ENCODE results near the gene PLEKHM2.

The PLEKHM2 gene

GRCh38 chr1:15684042-15684461, at the start of gene PLEKHM2:
TSS of gene PLEKHM2 (plus strand) at chr1:15684320. CDS start at chr1:15684559, 239 bp downstream.
- no peaks in the 10 kb centered on the region for H3K9me2 ChIP-seq (replicated peaks; ENCODE audit: control insufficient read depth, low read length)
- H3K9me3 ChIP-seq (ENCODE audit: control insufficient read depth, insufficient read depth, low read length), result no peaks in the 10 kb centered on the region
- H3F3A ChIP-seq (ENCODE audit: control insufficient read depth, insufficient read depth), result peaks cover 16% of the 10 kb centered on the region
- H3K27ac ChIP-seq (ENCODE audit: low read depth, low read length), result peak within 1 kb of the TSS; percentile 52
- TF ChIP-seq CTCF (IDR thresholded peaks at IDR 0.05; ENCODE audit: low read depth, low read length, poor library complexity, severe bottlenecking), result no peak
- no peak for TF ChIP-seq EZH2phosphoT487 (IDR thresholded peaks at IDR 0.05; ENCODE audit: borderline replicate concordance, low read length)
- peak within 1 kb of the TSS; percentile 93 for H3K4me3 ChIP-seq (ENCODE audit: low read length)
- no peaks in the 10 kb centered on the region for H3K27me3 ChIP-seq (ENCODE audit: control insufficient read depth, low read length)
- peaks cover 49% of the 10 kb centered on the region for H3K79me2 ChIP-seq (ENCODE audit: control insufficient read depth, low read length)
- H4K20me1 ChIP-seq (ENCODE audit: control insufficient read depth, insufficient read depth, low read depth, low read length), result peaks cover 4% of the 10 kb centered on the region; the same call in 1 of the 2 replicates
- peaks cover 46% of the 10 kb centered on the region for H3K4me1 ChIP-seq (ENCODE audit: control insufficient read depth, low read length)
- 0 out of 2 replicates have a peak, but pooled peaks cover 2% of the 10 kb centered on the region for H3K36me3 ChIP-seq (ENCODE audit: control insufficient read depth, low read length)
- peak within 1 kb of the TSS; percentile 93 for H3K4me2 ChIP-seq (ENCODE audit: low read length)

- no peaks in the 10 kb centered on the region for H3K27me3 ChIP-seq (ENCODE audit: control insufficient read depth, low read length)
- no peaks in the 10 kb centered on the region; the same call in 1 of the 2 replicates for H4K20me1 ChIP-seq (ENCODE audit: control insufficient read depth, insufficient read depth, low read depth, low read length)
- TF ChIP-seq EZH2phosphoT487 (IDR thresholded peaks at IDR 0.05; ENCODE audit: borderline replicate concordance, low read length) (no peak), CTCF (IDR thresholded peaks at IDR 0.05; ENCODE audit: low read depth, low read length, poor library complexity, severe bottlenecking) (no peak)
- no peaks in the 10 kb centered on the region for H3K4me1 ChIP-seq (ENCODE audit: control insufficient read depth, low read length)
- peaks cover 3% of the 10 kb centered on the region; the same call in 1 of the 2 replicates for H3K79me2 ChIP-seq (ENCODE audit: control insufficient read depth, low read length)
- peaks cover 96% of the 10 kb centered on the region for H3K36me3 ChIP-seq (ENCODE audit: control insufficient read depth, low read length)
- H3K9me2 ChIP-seq (replicated peaks; ENCODE audit: control insufficient read depth, low read length), result no peaks in the 10 kb centered on the region
- H3K4me2 ChIP-seq (ENCODE audit: low read length), result no peak overlapping the region
- no peak overlapping the region for H3K27ac ChIP-seq (ENCODE audit: low read depth, low read length)
- no peaks in the 10 kb centered on the region for H3F3A ChIP-seq (ENCODE audit: control insufficient read depth, insufficient read depth)
- no peaks in the 10 kb centered on the region for H3K9me3 ChIP-seq (ENCODE audit: control insufficient read depth, insufficient read depth, low read length)
- no peak overlapping the region for H3K4me3 ChIP-seq (ENCODE audit: low read length)
Measured at GRCh38 chr1:15636436-15636835, 47.7 kb upstream of the PLEKHM2 start.

- no peak for TF ChIP-seq EZH2phosphoT487 (IDR thresholded peaks at IDR 0.05; ENCODE audit: borderline replicate concordance, low read length)
- no peak for TF ChIP-seq CTCF (IDR thresholded peaks at IDR 0.05; ENCODE audit: low read depth, low read length, poor library complexity, severe bottlenecking)
- no peak overlapping the region for H3K27ac ChIP-seq (ENCODE audit: low read depth, low read length)
- no peaks in the 10 kb centered on the region for H3K27me3 ChIP-seq (ENCODE audit: control insufficient read depth, low read length)
- H3K4me3 ChIP-seq (ENCODE audit: low read length), result no peak overlapping the region
- H3F3A ChIP-seq (ENCODE audit: control insufficient read depth, insufficient read depth), result no peaks in the 10 kb centered on the region
- peaks cover 3% of the 10 kb centered on the region; the same call in 1 of the 2 replicates for H3K79me2 ChIP-seq (ENCODE audit: control insufficient read depth, low read length)
- no peaks in the 10 kb centered on the region; the same call in 1 of the 2 replicates for H4K20me1 ChIP-seq (ENCODE audit: control insufficient read depth, insufficient read depth, low read depth, low read length)
- no peaks in the 10 kb centered on the region for H3K4me1 ChIP-seq (ENCODE audit: control insufficient read depth, low read length)
- peaks cover 91% of the 10 kb centered on the region for H3K36me3 ChIP-seq (ENCODE audit: control insufficient read depth, low read length)
- H3K9me2 ChIP-seq (replicated peaks; ENCODE audit: control insufficient read depth, low read length), result no peaks in the 10 kb centered on the region
- no peak overlapping the region for H3K4me2 ChIP-seq (ENCODE audit: low read length)
- no peaks in the 10 kb centered on the region for H3K9me3 ChIP-seq (ENCODE audit: control insufficient read depth, insufficient read depth, low read length)
Measured at GRCh38 chr1:15637826-15638225, 46.3 kb upstream of the PLEKHM2 start.

Measured in DOHH2 (cell line).